ENCODE measurements around the gene SNX33.

SNX33 gene

DNA sequence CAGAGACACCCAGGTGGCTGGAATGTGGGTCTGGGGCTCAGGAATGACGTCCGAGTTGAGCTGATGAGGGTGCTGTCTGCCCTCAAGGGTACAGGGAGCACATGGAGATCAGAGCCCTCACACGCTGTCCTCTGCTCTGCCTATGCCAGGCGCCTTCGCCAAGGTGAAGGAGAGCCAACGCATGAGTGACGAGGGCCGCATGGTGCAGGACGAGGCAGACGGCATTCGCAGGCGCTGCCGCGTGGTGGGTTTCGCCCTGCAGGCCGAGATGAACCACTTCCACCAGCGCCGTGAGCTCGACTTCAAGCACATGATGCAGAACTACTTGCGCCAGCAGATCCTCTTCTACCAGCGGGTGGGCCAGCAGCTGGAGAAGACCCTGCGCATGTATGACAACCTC lies 9.1 kb downstream of the SNX33 start:
- H3K36me3 ChIP-seq (ENCODE audit: control insufficient read depth, insufficient read depth, low read length) = no peaks in the 10 kb centered on the region
- TF ChIP-seq CTCF (IDR thresholded peaks at IDR 0.05; ENCODE audit: insufficient read depth, low read length, poor library complexity, severe bottlenecking) = no peak
- no peaks in the 10 kb centered on the region for H3K27me3 ChIP-seq (replicated peaks; ENCODE audit: control insufficient read depth, insufficient read depth, low read length)
- no peak overlapping the region for H3K4me3 ChIP-seq (replicated peaks; ENCODE audit: low read depth, low read length)
- DNase-seq (ENCODE audit: extremely low read depth, insufficient read length) = no peak

DNA sequence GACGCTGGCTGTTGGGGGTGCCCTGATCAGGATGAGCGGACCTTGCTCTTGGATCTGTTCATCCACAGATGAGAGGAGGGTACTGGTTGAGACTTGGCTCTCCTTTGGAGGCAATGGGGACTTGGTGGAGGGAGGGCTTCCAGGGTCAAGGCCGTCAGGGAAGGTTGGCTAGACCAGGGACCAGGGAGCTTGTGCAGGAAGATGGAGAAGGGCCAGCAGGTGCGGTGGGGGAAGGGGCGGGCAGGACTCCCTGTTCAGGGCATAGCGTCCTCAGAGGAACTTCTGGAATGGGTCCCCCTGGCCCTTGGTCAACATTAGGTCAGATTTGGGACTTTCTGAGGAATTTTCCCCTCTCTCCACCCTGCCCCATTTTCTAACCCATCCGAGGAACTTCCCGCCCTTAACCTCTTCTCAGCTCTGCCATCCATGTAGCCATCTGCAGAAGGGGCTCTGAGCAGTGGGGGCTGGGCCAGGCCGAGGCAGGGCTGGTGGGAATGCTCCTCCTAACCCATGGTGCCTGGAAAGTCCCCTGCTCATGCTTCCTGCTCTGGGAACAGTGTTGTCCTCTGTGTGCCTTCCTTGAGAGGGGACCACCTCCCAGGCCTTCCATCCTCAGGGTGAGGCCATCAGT lies 11.5 kb downstream of the SNX33 start:
- DNase-seq (ENCODE audit: extremely low read depth, insufficient read length) = no peak
- H3K27me3 ChIP-seq (replicated peaks; ENCODE audit: control insufficient read depth, insufficient read depth, low read length) = no peaks in the 10 kb centered on the region
- no peaks in the 10 kb centered on the region for H3K36me3 ChIP-seq (ENCODE audit: control insufficient read depth, insufficient read depth, low read length)
- TF ChIP-seq CTCF (IDR thresholded peaks at IDR 0.05; ENCODE audit: insufficient read depth, low read length, poor library complexity, severe bottlenecking) = no peak
- no peak overlapping the region for H3K4me3 ChIP-seq (replicated peaks; ENCODE audit: low read depth, low read length)

DNA sequence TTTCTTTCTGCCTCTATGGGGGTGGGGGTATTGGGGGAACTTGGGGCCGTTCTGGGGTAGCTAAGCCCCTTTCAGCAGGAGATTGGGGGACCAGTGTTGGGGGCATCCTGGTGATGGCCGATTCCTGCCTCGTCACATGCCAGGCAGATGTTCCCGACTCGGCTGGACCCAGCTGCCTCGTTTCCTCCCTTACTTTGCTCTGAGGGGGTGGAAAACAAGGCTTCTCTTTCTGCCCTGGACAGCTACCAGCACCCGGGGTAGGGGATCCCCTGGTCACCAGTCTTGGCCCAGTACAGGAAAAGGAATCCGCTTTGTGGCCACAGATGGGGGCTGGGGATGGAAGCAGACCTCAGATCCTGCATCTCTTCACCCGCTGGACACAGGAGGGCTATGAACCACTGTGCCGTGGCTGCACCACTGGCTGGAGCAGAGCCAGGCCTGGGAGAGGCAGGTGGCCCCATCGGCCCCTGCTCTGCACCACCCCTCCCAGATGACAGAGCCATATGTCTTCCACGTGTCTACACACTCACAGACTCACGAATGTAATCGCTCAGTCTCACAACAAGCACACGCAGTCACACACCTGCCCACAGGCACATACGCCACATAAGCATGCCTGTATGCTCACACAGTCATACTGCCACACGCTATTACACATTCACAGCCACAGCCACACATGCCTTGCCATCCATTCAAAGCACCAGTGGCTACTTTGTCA lies 12.4 kb downstream of the SNX33 start:
- Histone ChIP-seq H3K36me3 (ENCODE audit: control insufficient read depth, insufficient read depth, low read length) (no peaks in the 10 kb centered on the region), H3K27me3 (replicated peaks; ENCODE audit: control insufficient read depth, insufficient read depth, low read length) (no peaks in the 10 kb centered on the region), H3K4me3 (replicated peaks; ENCODE audit: low read depth, low read length) (no peak overlapping the region)
- TF ChIP-seq CTCF (IDR thresholded peaks at IDR 0.05; ENCODE audit: insufficient read depth, low read length, poor library complexity, severe bottlenecking) = no peak
- no peak for DNase-seq (ENCODE audit: extremely low read depth, insufficient read length)

DNA sequence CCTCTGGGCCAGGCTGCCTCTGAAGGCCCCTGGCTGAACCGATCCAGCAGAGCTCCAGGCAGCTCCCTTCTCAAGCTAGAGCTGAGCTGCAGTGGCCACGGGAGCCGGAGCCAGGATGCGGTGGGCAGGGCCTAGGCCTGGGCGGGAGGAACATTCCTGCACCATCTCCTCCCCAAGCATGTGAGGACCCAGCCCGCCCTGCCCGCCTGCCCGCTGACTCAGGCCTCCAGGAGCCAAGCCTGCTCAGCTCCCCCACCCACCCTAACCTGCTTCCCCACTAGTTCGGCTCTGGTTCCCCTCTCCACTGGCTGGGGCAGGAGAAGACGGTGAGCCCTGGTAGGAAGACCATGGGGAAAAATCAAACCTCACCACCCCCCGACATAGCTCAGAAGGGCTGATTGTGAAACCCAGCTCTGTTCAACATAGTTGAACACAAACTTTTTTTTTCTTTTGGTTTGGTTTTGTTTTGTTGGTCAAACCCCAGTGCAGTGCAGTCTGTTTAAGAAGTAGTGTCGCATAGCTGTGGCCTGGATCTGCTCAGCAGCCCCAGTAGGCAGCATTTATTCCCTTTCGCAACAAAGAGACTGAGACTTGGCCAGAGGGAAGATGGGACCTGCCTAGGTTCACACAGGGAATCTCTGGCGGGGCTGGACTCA lies 13.5 kb downstream of the SNX33 start:
- Histone ChIP-seq H3K4me3 (replicated peaks; ENCODE audit: low read depth, low read length) (no peak overlapping the region), H3K27me3 (replicated peaks; ENCODE audit: control insufficient read depth, insufficient read depth, low read length) (no peaks in the 10 kb centered on the region), H3K36me3 (ENCODE audit: control insufficient read depth, insufficient read depth, low read length) (no peaks in the 10 kb centered on the region)
- no peak for TF ChIP-seq CTCF (IDR thresholded peaks at IDR 0.05; ENCODE audit: insufficient read depth, low read length, poor library complexity, severe bottlenecking)
- no peak for DNase-seq (ENCODE audit: extremely low read depth, insufficient read length)

DNA sequence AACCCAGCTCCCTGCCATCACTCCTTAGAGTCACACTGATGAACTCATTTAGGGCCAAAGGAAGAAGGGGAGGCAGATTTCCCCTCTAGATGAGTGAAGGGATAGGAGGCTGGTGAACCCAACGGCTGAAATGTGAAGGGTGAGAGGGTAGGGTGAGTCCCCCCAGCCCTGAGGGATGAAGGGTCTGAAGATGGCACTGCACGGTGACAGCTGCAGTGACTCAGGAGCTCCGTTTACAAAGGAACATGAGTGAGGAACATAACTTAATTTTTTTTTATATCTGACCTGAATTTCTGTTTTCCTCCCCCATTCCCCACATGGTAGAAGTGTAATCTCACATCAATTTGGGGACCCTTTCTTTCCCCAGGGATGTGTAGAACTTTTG lies 14.0 kb downstream of the SNX33 start:
- TF ChIP-seq CTCF (IDR thresholded peaks at IDR 0.05; ENCODE audit: insufficient read depth, low read length, poor library complexity, severe bottlenecking) = no peak
- Histone ChIP-seq H3K27me3 (replicated peaks; ENCODE audit: control insufficient read depth, insufficient read depth, low read length) (no peaks in the 10 kb centered on the region), H3K4me3 (replicated peaks; ENCODE audit: low read depth, low read length) (no peak overlapping the region), H3K36me3 (ENCODE audit: control insufficient read depth, insufficient read depth, low read length) (no peaks in the 10 kb centered on the region)
- DNase-seq (ENCODE audit: extremely low read depth, insufficient read length) = no peak

Data from GM06990 (cell line).